ENCODE results near the gene UPF3B.

- TF ChIP-seq CTCF (IDR thresholded peaks at IDR 0.05; ENCODE audit: low read length) (no peak), EZH2 (IDR thresholded peaks at IDR 0.05; ENCODE audit: borderline replicate concordance, low read length) (no peak)
These were observed 17.9 kb upstream of the UPF3B start for GRCh38 chrX:119870626-119871131.
